ENCODE results near the gene MMP10. TPM values are rescaled to one million over a fixed set of nuclear protein-coding genes. Genes with fewer than 3 reads are reported as not detected.

Gene MMP10
- total RNA-seq, 2 experiments from 2014 or later = not detected

GRCh38 chr11:102762361-102762767 is 18.1 kb downstream of the MMP10 start:
- Histone ChIP-seq H2AFZ (ENCODE audit: low read length) (no peak overlapping the region), H3K4me2 (ENCODE audit: low read length) (no peak overlapping the region)

GRCh38 chr11:102761646-102762238 is 18.7 kb downstream of the MMP10 start:
- H4K20me1 ChIP-seq (ENCODE audit: insufficient read depth, low read length) = no peaks in the 10 kb centered on the region
- intact Hi-C loops (cut with micrococcal nuclease; ENCODE audit: unreplicated experiment) = no loop called here
- POLR2A ChIA-PET = interaction anchor here (0.5 to 1.2 kb wide), 3 partner anchors 9 to 135 kb away, joined by 3 to 6 read pairs (median 4); no protein-coding TSS in a partner anchor
- no peak overlapping the region for H3K4me2 ChIP-seq (ENCODE audit: low read length)
- no peaks in the 10 kb centered on the region for H3K79me2 ChIP-seq (ENCODE audit: insufficient read depth, low read depth, low read length)
- CTCF ChIA-PET (ENCODE audit: unreplicated experiment) = interaction anchor here (0.9 kb wide), 1 partner anchor 31 kb away, joined by 3 read pairs; no protein-coding TSS in a partner anchor
- no peak for DNase-seq (ENCODE audit: low spot score)
- H2AFZ ChIP-seq (ENCODE audit: low read length) = no peak overlapping the region
- no TSS peak for BruUV-seq (replicated peaks)
- no peaks in the 10 kb centered on the region for H3K9me2 ChIP-seq (ENCODE audit: insufficient read depth, low read length)
- no peaks in the 10 kb centered on the region for H3K4me1 ChIP-seq (ENCODE audit: insufficient read depth, low read length, poor library complexity, severe bottlenecking)
- no peak overlapping the region for H3K4me3 ChIP-seq (ENCODE audit: low read depth, low read length, poor library complexity, severe bottlenecking)
- H3K36me3 ChIP-seq (ENCODE audit: insufficient read depth, low read length) = no peaks in the 10 kb centered on the region
- TF ChIP-seq CTCF (conservative IDR thresholded peaks at IDR 0.05; ENCODE audit: low read length) (no peak), EZH2phosphoT487 (IDR thresholded peaks at IDR 0.05; ENCODE audit: borderline replicate concordance, low read depth, low read length) (no peak)
- no peaks in the 10 kb centered on the region for H3K9me3 ChIP-seq (ENCODE audit: low read length)
- H3K27ac ChIP-seq (ENCODE audit: low read depth, low read length, poor library complexity, severe bottlenecking) = no peak overlapping the region

More at GRCh38 chr11:102762361-102762767, 18.1 kb downstream of the MMP10 start:
- ChIA-PET POLR2A (interaction anchor here (1.2 kb wide), 1 partner anchor 33 kb away, joined by 6 read pairs; no protein-coding TSS in a partner anchor), CTCF (ENCODE audit: unreplicated experiment) (interaction anchor here (0.9 kb wide), 1 partner anchor 30 kb away, joined by 3 read pairs; no protein-coding TSS in a partner anchor)
- no peaks in the 10 kb centered on the region for H3K36me3 ChIP-seq (ENCODE audit: insufficient read depth, low read length)
- no peak for DNase-seq (ENCODE audit: low spot score)
- intact Hi-C loops (cut with micrococcal nuclease; ENCODE audit: unreplicated experiment) = no loop called here
- BruUV-seq (replicated peaks) = no TSS peak
- no peaks in the 10 kb centered on the region for H3K4me1 ChIP-seq (ENCODE audit: insufficient read depth, low read length, poor library complexity, severe bottlenecking)
- no peak overlapping the region for H3K27ac ChIP-seq (ENCODE audit: low read depth, low read length, poor library complexity, severe bottlenecking)
- H3K9me2 ChIP-seq (ENCODE audit: insufficient read depth, low read length) = no peaks in the 10 kb centered on the region
- TF ChIP-seq CTCF (conservative IDR thresholded peaks at IDR 0.05; ENCODE audit: low read length) = no peak
- TF ChIP-seq EZH2phosphoT487 (IDR thresholded peaks at IDR 0.05; ENCODE audit: borderline replicate concordance, low read depth, low read length) = no peak
- no peak overlapping the region for H3K4me3 ChIP-seq (ENCODE audit: low read depth, low read length, poor library complexity, severe bottlenecking)
- no peaks in the 10 kb centered on the region for H4K20me1 ChIP-seq (ENCODE audit: insufficient read depth, low read length)
- H3K79me2 ChIP-seq (ENCODE audit: insufficient read depth, low read depth, low read length) = no peaks in the 10 kb centered on the region
- H3K9me3 ChIP-seq (ENCODE audit: low read length) = no peaks in the 10 kb centered on the region

- Histone ChIP-seq H3K36me3 (ENCODE audit: insufficient read depth, low read length) (no peaks in the 10 kb centered on the region), H2AFZ (ENCODE audit: low read length) (no peak overlapping the region), H3K79me2 (ENCODE audit: insufficient read depth, low read depth, low read length) (no peaks in the 10 kb centered on the region), H3K4me2 (ENCODE audit: low read length) (no peak overlapping the region), H3K4me1 (ENCODE audit: insufficient read depth, low read length, poor library complexity, severe bottlenecking) (no peaks in the 10 kb centered on the region), H3K27ac (ENCODE audit: low read depth, low read length, poor library complexity, severe bottlenecking) (no peak overlapping the region), H3K9me3 (ENCODE audit: low read length) (no peaks in the 10 kb centered on the region), H3K4me3 (ENCODE audit: low read depth, low read length, poor library complexity, severe bottlenecking) (no peak overlapping the region), H3K9me2 (ENCODE audit: insufficient read depth, low read length) (no peaks in the 10 kb centered on the region), H4K20me1 (ENCODE audit: insufficient read depth, low read length) (no peaks in the 10 kb centered on the region)
- BruUV-seq (replicated peaks) = no TSS peak
- ChIA-PET CTCF (ENCODE audit: unreplicated experiment) (no interaction called here), POLR2A (no interaction called here)
- DNase-seq (ENCODE audit: low spot score) = no peak
- intact Hi-C loops (cut with micrococcal nuclease; ENCODE audit: unreplicated experiment) = no loop called here
- TF ChIP-seq EZH2phosphoT487 (IDR thresholded peaks at IDR 0.05; ENCODE audit: borderline replicate concordance, low read depth, low read length) (no peak), CTCF (conservative IDR thresholded peaks at IDR 0.05; ENCODE audit: low read length) (no peak)
These were observed 19.9 kb downstream of the MMP10 start for GRCh38 chr11:102760344-102761035.

Measured in OCI-LY7 (cell line).